Right lobe of liver (tissue), 4 donors: ENCODE measurements around the gene TTLL10.

Source experiments
- POLR2A ChIP-seq: fragments of 450-650 bp; IDR thresholded peaks from one replicate; pipeline ENCODE4 v1.6.1; 2017; ENCODE audit warnings: antibody characterized with exemption, mild to moderate bottlenecking
- TF ChIP-seq, protein P1 (sequence below), 4 donors: fragments of 200-600 bp in 3 of 4; fragments of 450-650 bp in 1 of 4; IDR thresholded peaks; one replicate each; pipeline versions ENCODE4 v1.5.1 to v1.8.0; 2016 to 2022; ENCODE audit warnings: antibody characterized with exemption in 4 of 4, mild to moderate bottlenecking in 2 of 4
- donor health status: DM: no; HTN: no; CAD: no.
- donor health status: DM: no; HTN: no; CAD: no.
- donor health status: DM: no; HTN: yes; CAD: no.

DNA sequence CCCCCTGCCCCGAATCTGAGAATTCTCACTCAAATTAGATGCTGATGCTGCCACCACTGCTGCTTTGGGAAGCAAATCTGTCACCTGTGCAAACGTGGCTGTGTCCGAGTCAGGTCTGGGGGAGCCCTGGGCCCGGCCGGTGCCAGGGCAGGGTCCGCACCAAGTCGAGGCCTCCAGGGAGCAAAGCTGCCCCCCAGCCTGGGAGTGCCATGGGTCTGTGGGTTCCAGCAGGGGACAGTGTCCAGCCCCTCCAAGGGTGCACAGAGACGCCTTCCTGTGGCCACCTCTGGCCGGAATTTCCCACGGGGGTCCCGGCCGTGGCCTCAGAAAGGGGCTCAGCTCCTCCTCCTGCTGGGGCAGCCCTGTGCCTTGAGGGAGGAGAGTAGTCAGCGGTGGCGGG, 27.7 kb upstream of the TTLL10 start:
- TF ChIP-seq, protein P1, sequence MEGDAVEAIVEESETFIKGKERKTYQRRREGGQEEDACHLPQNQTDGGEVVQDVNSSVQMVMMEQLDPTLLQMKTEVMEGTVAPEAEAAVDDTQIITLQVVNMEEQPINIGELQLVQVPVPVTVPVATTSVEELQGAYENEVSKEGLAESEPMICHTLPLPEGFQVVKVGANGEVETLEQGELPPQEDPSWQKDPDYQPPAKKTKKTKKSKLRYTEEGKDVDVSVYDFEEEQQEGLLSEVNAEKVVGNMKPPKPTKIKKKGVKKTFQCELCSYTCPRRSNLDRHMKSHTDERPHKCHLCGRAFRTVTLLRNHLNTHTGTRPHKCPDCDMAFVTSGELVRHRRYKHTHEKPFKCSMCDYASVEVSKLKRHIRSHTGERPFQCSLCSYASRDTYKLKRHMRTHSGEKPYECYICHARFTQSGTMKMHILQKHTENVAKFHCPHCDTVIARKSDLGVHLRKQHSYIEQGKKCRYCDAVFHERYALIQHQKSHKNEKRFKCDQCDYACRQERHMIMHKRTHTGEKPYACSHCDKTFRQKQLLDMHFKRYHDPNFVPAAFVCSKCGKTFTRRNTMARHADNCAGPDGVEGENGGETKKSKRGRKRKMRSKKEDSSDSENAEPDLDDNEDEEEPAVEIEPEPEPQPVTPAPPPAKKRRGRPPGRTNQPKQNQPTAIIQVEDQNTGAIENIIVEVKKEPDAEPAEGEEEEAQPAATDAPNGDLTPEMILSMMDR (IDR thresholded peaks at IDR 0.05), result no peak
- no peak for TF ChIP-seq POLR2A
